ENCODE results near the gene HTR2B.

DNA sequence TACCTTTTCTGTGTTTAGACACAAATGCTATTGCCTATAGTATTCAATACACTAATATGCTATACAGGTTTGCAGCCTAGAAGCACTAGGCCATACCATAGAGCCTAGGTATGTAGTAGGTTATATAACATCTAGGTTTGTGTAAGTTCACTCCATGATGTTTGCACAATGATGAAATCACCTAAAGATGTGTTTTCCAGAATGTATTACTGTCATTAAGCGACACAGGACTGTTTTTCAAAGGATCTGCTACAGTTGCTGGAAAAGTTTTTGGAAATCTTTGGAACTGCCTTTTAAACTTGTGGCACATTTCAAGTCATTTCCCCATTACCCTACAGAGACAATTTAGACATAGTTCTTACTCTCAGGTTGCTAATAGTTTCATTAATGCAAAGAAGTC lies 58.9 kb downstream of the HTR2B start:
- TF ChIP-seq POLR2A (IDR thresholded peaks at IDR 0.05) (no peak), CTCF (IDR thresholded peaks at IDR 0.05) (no peak)

Data from Peyer's patch (tissue), 4 donors.